Keratinocyte (primary cell): ENCODE measurements around the gene L3MBTL3. TPM values are rescaled to one million over a fixed set of nuclear protein-coding genes. Genes with fewer than 3 reads are reported as not detected.

Experiments used
- DNase-seq: peaks from one replicate; pipeline ENCODE4 v3.0.0-alpha.2; 2011; ENCODE audit warnings: low read depth, missing footprints, low spot score
- FAIRE-seq: peaks from 2 replicates; lab custom pipeline; 2011; peaks lifted over from hg19 to GRCh38; lab: Jason Lieb, UNC
- H2AFZ ChIP-seq: 2 replicates; pipeline ENCODE4 v1.6.0; 2012; ENCODE audit warnings: low read length, control low read depth, inconsistent platforms; ENCODE audit not compliant: control insufficient read depth
- H3K27ac ChIP-seq: 2 replicates; pipeline ENCODE4 v1.5.1; 2011; ENCODE audit warnings: low read length; ENCODE audit not compliant: control insufficient read depth, insufficient read depth
- H3K27me3 ChIP-seq: 3 replicates; pipeline ENCODE4 v1.6.0; 2011; ENCODE audit warnings: low read length; ENCODE audit not compliant: control insufficient read depth, insufficient read depth; ENCODE audit errors: extremely low read depth
- H3K36me3 ChIP-seq, 2 experiments: 2 replicates in 1 of 2; 3 replicates in 1 of 2; pipeline ENCODE4 v1.5.1; 2011; ENCODE audit warnings: low read length in 2 of 2, mild to moderate bottlenecking in 1 of 2; ENCODE audit not compliant: control insufficient read depth in 2 of 2, insufficient read depth in 2 of 2; ENCODE audit errors: extremely low read depth in 1 of 2
- H3K4me1 ChIP-seq: 3 replicates; pipeline ENCODE4 v1.5.1; 2011; ENCODE audit warnings: low read length; ENCODE audit not compliant: control insufficient read depth, insufficient read depth; ENCODE audit errors: extremely low read depth
- H3K4me2 ChIP-seq: 3 replicates; pipeline ENCODE4 v1.6.0; 2011; ENCODE audit warnings: low read depth, low read length; ENCODE audit not compliant: control insufficient read depth, insufficient read depth; ENCODE audit errors: extremely low read depth
- H3K4me3 ChIP-seq, 3 experiments: fragments of 200-600 bp in 1 of 3; sonication (generic) in 1 of 3; 2 replicates in 2 of 3; 3 replicates in 1 of 3; pipeline ENCODE4 v1.5.1; 2011 to 2016; ENCODE audit warnings: low read length in 3 of 3, mild to moderate bottlenecking in 3 of 3, control low read depth in 2 of 3, inconsistent platforms in 1 of 3, low read depth in 1 of 3, mixed read lengths in 1 of 3, mixed run types in 1 of 3, moderate library complexity in 1 of 3; ENCODE audit not compliant: control insufficient read depth in 2 of 3, insufficient read depth in 2 of 3; ENCODE audit errors: extremely low read depth in 1 of 3
- H3K79me2 ChIP-seq: 2 replicates; pipeline ENCODE4 v1.6.0; 2012; ENCODE audit warnings: low read length; ENCODE audit not compliant: control insufficient read depth, insufficient read depth
- H3K9ac ChIP-seq: 3 replicates; pipeline ENCODE4 v1.6.0; 2011; ENCODE audit warnings: low read length; ENCODE audit not compliant: control insufficient read depth, insufficient read depth; ENCODE audit errors: extremely low read depth
- H3K9me1 ChIP-seq: 3 replicates; pipeline ENCODE4 v1.6.0; 2011; ENCODE audit warnings: low read length; ENCODE audit not compliant: control insufficient read depth, insufficient read depth; ENCODE audit errors: extremely low read depth
- H3K9me3 ChIP-seq: 2 replicates; pipeline ENCODE4 v1.5.1; 2012; ENCODE audit warnings: low read depth, low read length; ENCODE audit not compliant: control insufficient read depth
- H4K20me1 ChIP-seq: 3 replicates; pipeline ENCODE4 v1.6.0; 2011; ENCODE audit warnings: low read length; ENCODE audit not compliant: control insufficient read depth, insufficient read depth; ENCODE audit errors: extremely low read depth
- CTCF ChIP-seq, 3 experiments: IDR thresholded peaks in 1 of 3; conservative IDR thresholded peaks in 1 of 3; optimal IDR thresholded peaks in 1 of 3; 2 replicates in 2 of 3; 3 replicates in 1 of 3; pipeline versions ENCODE3 to v1.5.1; 2011; ENCODE audit warnings: low read length in 3 of 3, mild to moderate bottlenecking in 3 of 3, moderate library complexity in 2 of 3, control low read depth in 1 of 3, inconsistent platforms in 1 of 3; ENCODE audit not compliant: insufficient read depth in 2 of 3; ENCODE audit errors: extremely low read depth in 1 of 3
- EZH2 ChIP-seq: IDR thresholded peaks from one replicate; pipeline ENCODE4 v1.6.1; 2012; ENCODE audit warnings: inconsistent platforms, mild to moderate bottlenecking, low read length, moderate library complexity
- dilution Hi-C: fragments of 300-500 bp; cut with MboI; formaldehyde crosslinking; loops from one replicate; pipeline ENCODE4 v1.7.0; 2020; ENCODE audit warnings: low sequenced_read_pairs; ENCODE audit not compliant: extremely low pct_ligation_motif_present
- polyA plus RNA-seq, 5 experiments: library from polyadenylated mRNA; depleted of rRNA in 3 of 5; stranded (reverse) in 3 of 5; stranded (forward) in 1 of 5; unstranded in 1 of 5; fragments of >200 nt; gene quantifications; 1 replicate in 1 of 5; 2 replicates in 3 of 5; 3 replicates in 1 of 5; pipeline versions ENCODE4 v1.2.1 to v1.2.3, GENCODE V29; 2011 to 2012; ENCODE audit warnings: missing spikeins in 2 of 5, low read depth in 1 of 5, low replicate concordance in 1 of 5

L3MBTL3 gene
- polyA plus RNA-seq, 1 donor (not counting 4 experiments of a cell fraction or from before 2014, with no cell fraction given), result 16.6 TPM

- no peak overlapping the region for H3K4me2 ChIP-seq
- FAIRE-seq, result no peak
Measured at GRCh38 chr6:130054725-130055124, 36.3 kb downstream of the L3MBTL3 start.

GRCh38 chr6:130055271-130055670 lies 36.9 kb downstream of the L3MBTL3 start:
- Histone ChIP-seq H3K9me1 (no peaks in the 10 kb centered on the region), H3K27me3 (no peaks in the 10 kb centered on the region), H3K4me3 (no peak overlapping the region), H3K4me2 (no peak overlapping the region), H4K20me1 (no peaks in the 10 kb centered on the region), H3K79me2 (no peaks in the 10 kb centered on the region), H3K9ac (no peak overlapping the region), H3K27ac (no peak overlapping the region), H3K36me3 (peaks cover 9 to 15% of the 10 kb centered on the region in 2 experiments), H2AFZ (no peak overlapping the region), H3K9me3 (no peaks in the 10 kb centered on the region), H3K4me1 (no peaks in the 10 kb centered on the region)
- FAIRE-seq (no peak), DNase-seq (no peak)
- no peak for TF ChIP-seq EZH2
- no peak for TF ChIP-seq CTCF (optimal IDR thresholded peaks at IDR 0.05 in 1 of 3, IDR thresholded peaks at IDR 0.05 in 1 of 3, conservative IDR thresholded peaks at IDR 0.05 in 1 of 3; ENCODE audit: extremely low read depth in 1 of 3, insufficient read depth in 2 of 3, low read length in 3 of 3)
- dilution Hi-C loops, result no loop called here

More at GRCh38 chr6:130054725-130055124, 36.3 kb downstream of the L3MBTL3 start:
- H2AFZ ChIP-seq, result no peak overlapping the region
- H3K4me3 ChIP-seq, result no peak overlapping the region
- TF ChIP-seq CTCF (optimal IDR thresholded peaks at IDR 0.05 in 1 of 3, IDR thresholded peaks at IDR 0.05 in 1 of 3, conservative IDR thresholded peaks at IDR 0.05 in 1 of 3; ENCODE audit: extremely low read depth in 1 of 3, insufficient read depth in 2 of 3, low read length in 3 of 3) (no peak), EZH2 (no peak)
- DNase-seq, result no peak
- H3K27me3 ChIP-seq, result no peaks in the 10 kb centered on the region
- peaks cover 10 to 20% of the 10 kb centered on the region in 2 experiments for H3K36me3 ChIP-seq
- no peaks in the 10 kb centered on the region for H3K9me3 ChIP-seq
- H3K79me2 ChIP-seq, result no peaks in the 10 kb centered on the region
- no peaks in the 10 kb centered on the region for H3K4me1 ChIP-seq
- H4K20me1 ChIP-seq, result no peaks in the 10 kb centered on the region
- dilution Hi-C loops, result no loop called here
- H3K9me1 ChIP-seq, result no peaks in the 10 kb centered on the region
- H3K27ac ChIP-seq, result no peak overlapping the region
- H3K9ac ChIP-seq, result no peak overlapping the region
